Measurements from ENCODE around the gene OTUB2. TPM values are rescaled to one million over a fixed set of nuclear protein-coding genes. Genes with fewer than 3 reads are reported as not detected.

The OTUB2 gene
- total RNA-seq, 1 donor from 2014 or later: 1.9 TPM

GRCh38 chr14:93996130-93996695 is 29.9 kb upstream of the OTUB2 start:
- DNase-seq (ENCODE audit: low spot score): no peak

GRCh38 chr14:93997082-93997481 is 29.1 kb upstream of the OTUB2 start, which contains the start of gene CCDC197:
Gene CCDC197 (plus strand): TSS chr14:93997301. CDS start chr14:93998132, 831 bp downstream.
- DNase-seq (ENCODE audit: low spot score): no peak

GRCh38 chr14:93997916-93998870 is 27.9 kb upstream of the OTUB2 start:
- DNase-seq (ENCODE audit: low spot score): no peak

- no peak for DNase-seq (ENCODE audit: low spot score)
Observed at GRCh38 chr14:93998871-93999403, 27.2 kb upstream of the OTUB2 start.

GRCh38 chr14:93999573-93999972 is 26.6 kb upstream of the OTUB2 start:
- no peak for DNase-seq (ENCODE audit: low spot score)

- DNase-seq (ENCODE audit: low spot score): no peak
Observed at GRCh38 chr14:94000267-94000666, 25.9 kb upstream of the OTUB2 start.

- peak; percentile 34 for DNase-seq (ENCODE audit: low spot score)
Observed at GRCh38 chr14:94001016-94001415, 25.1 kb upstream of the OTUB2 start.

GRCh38 chr14:94001501-94002396 is 24.4 kb upstream of the OTUB2 start:
- peak; percentile 75 for DNase-seq (ENCODE audit: low spot score)

GRCh38 chr14:94003397-94003796 is 22.7 kb upstream of the OTUB2 start:
- DNase-seq (ENCODE audit: low spot score): no peak

- no peak for DNase-seq (ENCODE audit: low spot score)
Observed at GRCh38 chr14:94004015-94004414, 22.1 kb upstream of the OTUB2 start.

GRCh38 chr14:94005324-94006073 is 20.6 kb upstream of the OTUB2 start:
- no peak for DNase-seq (ENCODE audit: low spot score)

GRCh38 chr14:94008234-94008633 is 17.9 kb upstream of the OTUB2 start:
- DNase-seq (ENCODE audit: low spot score): no peak

- peak; percentile 54 for DNase-seq (ENCODE audit: low spot score)
Observed at GRCh38 chr14:94009767-94010166, 16.4 kb upstream of the OTUB2 start.

GRCh38 chr14:94010625-94011024 is 15.5 kb upstream of the OTUB2 start:
- DNase-seq (ENCODE audit: low spot score): no peak

- DNase-seq (ENCODE audit: low spot score): peak; percentile 45
Observed at GRCh38 chr14:94011795-94012194, 14.3 kb upstream of the OTUB2 start.

GRCh38 chr14:94014382-94014781 is 11.8 kb upstream of the OTUB2 start:
- DNase-seq (ENCODE audit: low spot score): no peak

- DNase-seq (ENCODE audit: low spot score): no peak
Observed at GRCh38 chr14:94015223-94015622, 10.9 kb upstream of the OTUB2 start.

GRCh38 chr14:94016446-94016976 is 9.6 kb upstream of the OTUB2 start:
- no peak for DNase-seq (ENCODE audit: low spot score)

GRCh38 chr14:94018308-94018707 is 7.8 kb upstream of the OTUB2 start:
- no peak for DNase-seq (ENCODE audit: low spot score)

GRCh38 chr14:94019329-94019728 is 6.8 kb upstream of the OTUB2 start:
- no peak for DNase-seq (ENCODE audit: low spot score)

GRCh38 chr14:94020267-94020666 is 5.9 kb upstream of the OTUB2 start:
- no peak for DNase-seq (ENCODE audit: low spot score)

All from umbilical cord (tissue), 2 donors.